Retinal pigment epithelial cell (primary cell): ENCODE results near the gene PRKN.

Source experiments
- DNase-seq: peaks from one replicate; pipeline ENCODE4 v3.0.0-alpha.2; 2010; ENCODE audit warnings: low read depth
- H3K4me3 ChIP-seq: 2 replicates; pipeline ENCODE4 v1.5.1; 2011; ENCODE audit warnings: mild to moderate bottlenecking, low read length, control low read depth, moderate library complexity
- TF ChIP-seq, protein P1 (sequence below): conservative IDR thresholded peaks from 2 replicates; pipeline ENCODE4 v1.5.1; 2011; ENCODE audit warnings: low read depth, low read length, control low read depth, inconsistent platforms

PRKN gene

GRCh38 chr6:161660666-161661571 lies 1066.6 kb downstream of the PRKN start:
- H3K4me3 ChIP-seq, result no peak overlapping the region
- TF ChIP-seq, protein P1, sequence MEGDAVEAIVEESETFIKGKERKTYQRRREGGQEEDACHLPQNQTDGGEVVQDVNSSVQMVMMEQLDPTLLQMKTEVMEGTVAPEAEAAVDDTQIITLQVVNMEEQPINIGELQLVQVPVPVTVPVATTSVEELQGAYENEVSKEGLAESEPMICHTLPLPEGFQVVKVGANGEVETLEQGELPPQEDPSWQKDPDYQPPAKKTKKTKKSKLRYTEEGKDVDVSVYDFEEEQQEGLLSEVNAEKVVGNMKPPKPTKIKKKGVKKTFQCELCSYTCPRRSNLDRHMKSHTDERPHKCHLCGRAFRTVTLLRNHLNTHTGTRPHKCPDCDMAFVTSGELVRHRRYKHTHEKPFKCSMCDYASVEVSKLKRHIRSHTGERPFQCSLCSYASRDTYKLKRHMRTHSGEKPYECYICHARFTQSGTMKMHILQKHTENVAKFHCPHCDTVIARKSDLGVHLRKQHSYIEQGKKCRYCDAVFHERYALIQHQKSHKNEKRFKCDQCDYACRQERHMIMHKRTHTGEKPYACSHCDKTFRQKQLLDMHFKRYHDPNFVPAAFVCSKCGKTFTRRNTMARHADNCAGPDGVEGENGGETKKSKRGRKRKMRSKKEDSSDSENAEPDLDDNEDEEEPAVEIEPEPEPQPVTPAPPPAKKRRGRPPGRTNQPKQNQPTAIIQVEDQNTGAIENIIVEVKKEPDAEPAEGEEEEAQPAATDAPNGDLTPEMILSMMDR, result no peak
- no peak for DNase-seq

- TF ChIP-seq, protein P1, result no peak
These were observed 1069.4 kb downstream of the PRKN start for GRCh38 chr6:161658211-161658610.

DNA sequence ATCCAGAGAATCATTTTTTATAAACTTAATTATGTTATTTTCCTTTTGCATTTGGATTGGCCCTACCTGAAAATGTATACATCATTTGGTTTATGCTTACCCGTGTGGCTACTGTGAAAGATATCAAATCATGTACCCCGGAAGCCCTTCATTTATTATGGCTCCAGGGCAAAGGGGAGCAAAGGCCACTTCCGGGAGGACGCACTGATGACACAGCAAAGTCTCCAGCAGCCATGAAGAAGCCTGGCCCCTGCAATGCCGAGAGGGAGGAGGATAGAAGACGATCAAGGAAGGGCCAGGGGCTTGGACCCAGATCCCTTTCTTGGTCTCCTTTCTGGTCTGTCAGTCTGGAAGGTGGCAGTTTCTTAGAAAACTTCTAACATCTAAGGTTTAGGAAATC lies 1073.4 kb downstream of the PRKN start:
- DNase-seq, result no peak
- TF ChIP-seq, protein P1, result no peak
- no peak overlapping the region for H3K4me3 ChIP-seq

More at GRCh38 chr6:161658211-161658610, 1069.4 kb downstream of the PRKN start:
- no peak for DNase-seq
- H3K4me3 ChIP-seq, result no peak overlapping the region

GRCh38 chr6:161651949-161652348 lies 1075.6 kb downstream of the PRKN start:
- H3K4me3 ChIP-seq, result no peak overlapping the region
- no peak for DNase-seq
- TF ChIP-seq, protein P1, result no peak

GRCh38 chr6:161649841-161650240 lies 1077.7 kb downstream of the PRKN start:
- DNase-seq, result no peak
- H3K4me3 ChIP-seq, result no peak overlapping the region
- TF ChIP-seq, protein P1, result no peak

- TF ChIP-seq, protein P1, result no peak
- H3K4me3 ChIP-seq, result no peak overlapping the region
- no peak for DNase-seq
These were observed 1078.5 kb downstream of the PRKN start for GRCh38 chr6:161649068-161649467.

GRCh38 chr6:161647234-161647633 lies 1080.3 kb downstream of the PRKN start:
- H3K4me3 ChIP-seq, result no peak overlapping the region
- DNase-seq, result no peak
- TF ChIP-seq, protein P1, result no peak
